Skeletal muscle tissue (tissue), 4 donors: ENCODE data around the gene SORCS3. TPM values are rescaled to one million over a fixed set of nuclear protein-coding genes. Genes with fewer than 3 reads are reported as not detected.

Experiments used
- H3K27ac ChIP-seq: one replicate; pipeline ENCODE4 v1.7.0; 2013; ENCODE audit warnings: mild to moderate bottlenecking, low read depth, low read length, inconsistent platforms
- H3K27me3 ChIP-seq, 3 donors: one replicate each; pipeline ENCODE4 v1.7.0; 2013; ENCODE audit warnings: low read length in 3 of 3; ENCODE audit not compliant: control insufficient read depth in 3 of 3, insufficient read depth in 3 of 3
- H3K36me3 ChIP-seq, 3 donors: one replicate each; pipeline ENCODE4 v1.7.0; 2013; ENCODE audit warnings: low read length in 3 of 3; ENCODE audit not compliant: control insufficient read depth in 3 of 3, insufficient read depth in 3 of 3
- H3K4me1 ChIP-seq, 3 donors: one replicate each; pipeline ENCODE4 v1.7.0; 2013; ENCODE audit warnings: low read length in 3 of 3, mild to moderate bottlenecking in 3 of 3; ENCODE audit not compliant: control insufficient read depth in 3 of 3, insufficient read depth in 3 of 3
- H3K4me3 ChIP-seq, 3 donors: one replicate each; pipeline ENCODE4 v1.7.0; 2013; ENCODE audit warnings: low read length in 3 of 3
- H3K9ac ChIP-seq, 3 donors: one replicate each; pipeline ENCODE4 v1.7.0; 2013; ENCODE audit warnings: low read length in 3 of 3, mild to moderate bottlenecking in 3 of 3, moderate library complexity in 2 of 3, low read depth in 1 of 3
- H3K9me3 ChIP-seq, 3 donors: one replicate each; pipeline ENCODE4 v1.7.0; 2013; ENCODE audit warnings: low read length in 3 of 3; ENCODE audit not compliant: control insufficient read depth in 3 of 3
- total RNA-seq: library from RNA; depleted of rRNA; stranded (reverse); fragments of >200 nt; gene quantifications from one replicate; pipeline ENCODE4 v1.2.3, GENCODE V29; 2014
- donor health status: Osteomylitis.

SORCS3 gene
- total RNA-seq, 1 donor from 2014 or later = 0.52 TPM

DNA sequence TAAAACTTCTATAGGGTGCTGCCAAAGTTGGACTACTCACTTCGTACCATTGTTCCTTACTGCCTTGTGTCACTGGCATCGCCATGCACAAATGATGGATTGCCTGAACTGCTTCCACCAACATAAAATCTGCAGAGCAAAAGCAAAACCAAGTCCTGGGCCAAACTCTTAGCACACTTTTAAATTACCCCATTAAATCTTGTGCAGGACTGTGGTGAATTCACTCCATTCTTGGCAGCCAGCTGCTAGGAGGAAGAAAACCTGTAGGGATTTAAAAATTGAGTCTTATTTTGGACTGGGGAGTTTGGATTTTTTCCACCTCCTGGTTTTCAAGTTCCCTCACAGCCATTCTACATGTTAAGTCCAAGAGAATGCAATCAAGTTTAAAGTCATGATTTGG lies 646.9 kb downstream of the SORCS3 start:
- H3K9me3 ChIP-seq = no peaks in the 10 kb centered on the region
- no peaks in the 10 kb centered on the region for H3K36me3 ChIP-seq
- H3K4me1 ChIP-seq = no peaks in the 10 kb centered on the region
- H3K4me3 ChIP-seq = no peak overlapping the region
- no peak overlapping the region for H3K9ac ChIP-seq
- H3K27me3 ChIP-seq = no peaks in the 10 kb centered on the region
- H3K27ac ChIP-seq = no peak overlapping the region

DNA sequence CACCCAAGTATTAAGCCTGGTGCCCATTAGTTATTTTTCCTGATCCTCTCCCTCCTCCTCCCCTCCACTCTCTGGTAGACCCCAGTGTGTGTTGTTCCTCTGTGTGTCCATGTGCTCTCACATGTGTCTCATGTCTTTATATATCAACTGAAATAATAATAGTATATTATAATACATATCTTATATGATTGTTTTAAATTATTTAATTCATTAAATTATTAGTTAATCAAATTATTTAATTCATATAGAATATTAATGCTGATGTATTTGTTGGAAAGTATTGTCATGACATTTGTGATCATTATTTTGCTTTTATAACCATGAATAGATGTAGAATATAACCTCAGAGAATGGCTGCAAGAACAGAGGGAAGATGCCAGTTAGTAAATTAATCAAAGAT lies 647.5 kb downstream of the SORCS3 start:
- no peaks in the 10 kb centered on the region for H3K27me3 ChIP-seq
- no peak overlapping the region for H3K9ac ChIP-seq
- H3K9me3 ChIP-seq = no peaks in the 10 kb centered on the region
- no peak overlapping the region for H3K27ac ChIP-seq
- H3K4me1 ChIP-seq = no peaks in the 10 kb centered on the region
- H3K36me3 ChIP-seq = no peaks in the 10 kb centered on the region
- H3K4me3 ChIP-seq = no peak overlapping the region

DNA sequence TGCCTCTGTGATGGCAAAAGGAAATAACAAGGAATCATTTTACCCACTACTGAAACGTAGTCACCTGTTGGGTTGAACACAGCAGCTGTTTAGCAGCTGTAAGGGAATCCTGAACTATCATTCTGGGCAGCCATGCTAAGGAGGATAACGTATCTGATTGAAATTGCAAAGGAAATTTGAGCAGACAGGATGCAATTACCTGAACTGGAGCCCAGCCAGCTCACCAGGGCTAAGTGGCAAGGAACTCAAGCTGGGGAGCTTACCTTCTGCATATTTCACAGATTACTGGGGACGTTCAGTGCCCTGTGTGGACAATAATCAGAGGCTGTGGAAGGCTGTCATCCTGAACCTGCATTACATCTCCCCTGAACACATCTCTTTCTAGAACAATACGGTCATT lies 650.5 kb downstream of the SORCS3 start:
- no peaks in the 10 kb centered on the region for H3K9me3 ChIP-seq
- no peak overlapping the region for H3K9ac ChIP-seq
- H3K27me3 ChIP-seq = no peaks in the 10 kb centered on the region
- no peaks in the 10 kb centered on the region for H3K4me1 ChIP-seq
- H3K27ac ChIP-seq = no peak overlapping the region
- no peak overlapping the region for H3K4me3 ChIP-seq
- H3K36me3 ChIP-seq = no peaks in the 10 kb centered on the region

DNA sequence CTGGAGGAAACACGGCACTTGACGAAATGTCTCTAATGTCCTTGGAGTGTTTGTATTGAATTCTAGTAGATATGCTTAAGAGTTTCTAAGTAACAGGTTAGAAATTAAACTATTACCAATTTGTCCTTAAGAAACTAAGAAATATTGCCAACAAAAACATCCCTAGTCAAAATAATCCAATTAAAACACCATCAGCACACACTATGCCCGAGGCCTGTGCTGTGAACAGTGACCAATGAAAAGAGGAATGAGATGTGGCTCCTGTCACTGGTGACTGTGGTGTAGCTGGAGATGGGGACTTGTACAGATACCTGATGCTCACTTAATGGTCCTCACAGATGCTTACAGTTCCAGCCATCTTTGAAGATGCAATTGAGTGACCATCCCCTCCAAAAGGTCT lies 651.1 kb downstream of the SORCS3 start:
- H3K9ac ChIP-seq = no peak overlapping the region
- H3K4me3 ChIP-seq = no peak overlapping the region
- H3K9me3 ChIP-seq = no peaks in the 10 kb centered on the region
- no peak overlapping the region for H3K27ac ChIP-seq
- no peaks in the 10 kb centered on the region for H3K4me1 ChIP-seq
- no peaks in the 10 kb centered on the region for H3K36me3 ChIP-seq
- H3K27me3 ChIP-seq = no peaks in the 10 kb centered on the region
